Esophagus muscularis mucosa (tissue), 4 donors: Measurements from ENCODE around the gene BBX. TPM values are rescaled to one million over a fixed set of nuclear protein-coding genes. Genes with fewer than 3 reads are reported as not detected.

Experiments used
- DNase-seq: peaks from one replicate; pipeline ENCODE4 v3.0.0-alpha.2; 2017; ENCODE audit errors: extremely low spot score
- H3K27ac ChIP-seq, 4 donors: fragments of 200-600 bp; sonication (generic); replicated peaks in 1 of 4; 1 replicate in 3 of 4; 2 replicates in 1 of 4; pipeline ENCODE4 v1.5.1; 2016 to 2019; ENCODE audit warnings: mild to moderate bottlenecking in 1 of 4
- H3K27me3 ChIP-seq, 4 donors: fragments of 200-600 bp; sonication (generic); one replicate each; pipeline versions ENCODE4 v1.5.1 to v1.6.0; 2016 to 2019
- H3K36me3 ChIP-seq, 4 donors: fragments of 200-600 bp; sonication (generic); one replicate each; pipeline ENCODE4 v1.5.1; 2016 to 2019
- H3K4me1 ChIP-seq, 4 donors: fragments of 200-600 bp; sonication (generic); one replicate each; pipeline ENCODE4 v1.5.1; 2016 to 2019
- H3K4me3 ChIP-seq, 4 donors: fragments of 200-600 bp; sonication (generic); 1 replicate in 2 of 4; 2 replicates in 2 of 4; pipeline ENCODE4 v1.5.1; 2016 to 2019; ENCODE audit warnings: mild to moderate bottlenecking in 4 of 4, moderate library complexity in 1 of 4
- H3K9me3 ChIP-seq, 4 donors: fragments of 200-600 bp; sonication (generic); 1 replicate in 3 of 4; 2 replicates in 1 of 4; pipeline ENCODE4 v1.5.1; 2016 to 2019
- EP300 ChIP-seq: sonication (generic); formaldehyde crosslinking; IDR thresholded peaks from one replicate; pipeline ENCODE4 v1.6.1; 2017; ENCODE audit warnings: antibody characterized with exemption
- POLR2A ChIP-seq: fragments of 450-650 bp; IDR thresholded peaks from one replicate; pipeline ENCODE4 v1.6.1; 2017; ENCODE audit warnings: antibody characterized with exemption, moderate library complexity, mild to moderate bottlenecking, low read depth
- POLR2AphosphoS5 ChIP-seq, 2 donors: sonication (generic); formaldehyde crosslinking; IDR thresholded peaks; one replicate each; pipeline ENCODE4 v1.6.1; 2017; ENCODE audit warnings: antibody characterized with exemption in 2 of 2
- WGBS: methylation state at CpG from one replicate; pipeline ENCODE4 v1.1.5; 2018; 5-methylcytosine and 5-hydroxymethylcytosine counted together
- intact Hi-C: fragments of 100-400 bp; cut with DNase I; formaldehyde crosslinking; loops from one replicate; pipeline ENCODE4 v1.15.1; 2023
- total RNA-seq, 4 donors: library from RNA; depleted of rRNA; stranded (reverse); fragments of >200 nt; gene quantifications; one replicate each; pipeline versions ENCODE4 v1.1.0 to v1.2.1, GENCODE V29; 2016
- TF ChIP-seq, protein P1 (sequence below), 3 experiments: fragments of 200-600 bp in 2 of 3; fragments of 450-650 bp in 1 of 3; sonication (generic) in 2 of 3; IDR thresholded peaks; one replicate each; pipeline ENCODE4 v1.5.1; 2017 to 2019; ENCODE audit warnings: antibody characterized with exemption in 3 of 3, mild to moderate bottlenecking in 2 of 3, moderate library complexity in 1 of 3

Gene BBX
- total RNA-seq, 4 donors from 2014 or later, result 49.2 to 78.9 (median 77.9) TPM

DNA sequence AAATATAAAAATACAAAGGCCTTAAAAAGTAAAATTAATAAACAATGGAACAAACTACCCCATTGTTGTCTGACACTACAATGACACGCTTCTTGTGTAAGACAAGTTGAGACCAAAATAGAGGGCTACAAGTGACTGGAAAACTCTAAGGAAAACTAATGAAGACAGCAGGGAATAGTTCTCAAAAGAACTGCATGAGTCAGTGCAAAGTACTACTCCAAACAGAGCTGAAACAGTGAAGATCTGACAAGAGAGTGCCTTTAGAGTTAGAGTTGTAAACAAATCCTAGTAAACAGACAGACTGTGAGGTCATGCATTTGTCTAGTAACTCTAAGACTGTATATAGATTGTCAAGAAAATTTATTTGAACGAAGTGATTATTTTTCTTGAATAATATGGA, 233.9 kb downstream of the BBX start:
- H3K9me3 ChIP-seq, result no peaks in the 10 kb centered on the region
- intact Hi-C loops, result no loop called here
- 79% methylated on average over 2 of the region's 2 CpGs for WGBS
- TF ChIP-seq, protein P1, sequence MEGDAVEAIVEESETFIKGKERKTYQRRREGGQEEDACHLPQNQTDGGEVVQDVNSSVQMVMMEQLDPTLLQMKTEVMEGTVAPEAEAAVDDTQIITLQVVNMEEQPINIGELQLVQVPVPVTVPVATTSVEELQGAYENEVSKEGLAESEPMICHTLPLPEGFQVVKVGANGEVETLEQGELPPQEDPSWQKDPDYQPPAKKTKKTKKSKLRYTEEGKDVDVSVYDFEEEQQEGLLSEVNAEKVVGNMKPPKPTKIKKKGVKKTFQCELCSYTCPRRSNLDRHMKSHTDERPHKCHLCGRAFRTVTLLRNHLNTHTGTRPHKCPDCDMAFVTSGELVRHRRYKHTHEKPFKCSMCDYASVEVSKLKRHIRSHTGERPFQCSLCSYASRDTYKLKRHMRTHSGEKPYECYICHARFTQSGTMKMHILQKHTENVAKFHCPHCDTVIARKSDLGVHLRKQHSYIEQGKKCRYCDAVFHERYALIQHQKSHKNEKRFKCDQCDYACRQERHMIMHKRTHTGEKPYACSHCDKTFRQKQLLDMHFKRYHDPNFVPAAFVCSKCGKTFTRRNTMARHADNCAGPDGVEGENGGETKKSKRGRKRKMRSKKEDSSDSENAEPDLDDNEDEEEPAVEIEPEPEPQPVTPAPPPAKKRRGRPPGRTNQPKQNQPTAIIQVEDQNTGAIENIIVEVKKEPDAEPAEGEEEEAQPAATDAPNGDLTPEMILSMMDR (IDR thresholded peaks at IDR 0.05), result no peak
- TF ChIP-seq EP300 (no peak), POLR2A (no peak), POLR2AphosphoS5 (IDR thresholded peaks at IDR 0.05) (no peak)
- no peak for DNase-seq
- H3K27me3 ChIP-seq, result no peaks in the 10 kb centered on the region
- H3K27ac ChIP-seq, result no peak overlapping the region
- no peak overlapping the region for H3K4me3 ChIP-seq
- peaks cover 0 to 9% (median 2%) of the 10 kb centered on the region in 4 donors for H3K4me1 ChIP-seq
- peaks cover 0 to 19% (median 2%) of the 10 kb centered on the region in 4 donors for H3K36me3 ChIP-seq

DNA sequence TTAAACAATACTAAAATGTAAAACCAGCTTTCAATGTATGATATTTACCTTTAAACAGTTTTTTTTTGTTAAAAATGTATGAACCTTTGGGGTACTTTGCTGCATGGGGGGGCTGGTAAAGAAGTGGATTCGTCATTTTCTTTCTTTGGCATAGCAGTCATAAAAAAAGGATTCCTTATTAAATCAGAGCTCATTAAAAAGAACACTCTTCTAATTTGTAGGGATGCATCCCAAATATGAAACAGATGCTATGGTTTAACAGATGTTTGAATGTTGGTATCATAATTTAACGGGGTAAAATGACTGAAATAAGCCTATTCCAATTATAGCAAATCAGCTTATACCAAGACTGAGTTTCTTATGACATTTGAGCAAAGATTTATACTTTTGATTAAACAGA, 234.4 kb downstream of the BBX start:
- no peak overlapping the region for H3K4me3 ChIP-seq
- peaks cover 0 to 9% (median 2%) of the 10 kb centered on the region in 4 donors for H3K4me1 ChIP-seq
- H3K27me3 ChIP-seq, result no peaks in the 10 kb centered on the region
- no peak overlapping the region for H3K27ac ChIP-seq
- TF ChIP-seq EP300 (no peak), POLR2AphosphoS5 (IDR thresholded peaks at IDR 0.05) (no peak), POLR2A (no peak)
- TF ChIP-seq, protein P1 (IDR thresholded peaks at IDR 0.05), result no peak
- peaks cover 0 to 19% (median 2%) of the 10 kb centered on the region in 4 donors for H3K36me3 ChIP-seq
- H3K9me3 ChIP-seq, result no peaks in the 10 kb centered on the region
- DNase-seq, result no peak
- intact Hi-C loops, result no loop called here
- WGBS, result 85% methylated on average over 2 of the region's 2 CpGs

GRCh38 chr3:107760144-107760543, 237.4 kb downstream of the BBX start:
- Histone ChIP-seq H3K27me3 (no peaks in the 10 kb centered on the region), H3K9me3 (no peaks in the 10 kb centered on the region), H3K36me3 (peaks cover 0 to 19% (median 2%) of the 10 kb centered on the region in 4 donors), H3K27ac (no peak overlapping the region), H3K4me3 (no peak overlapping the region), H3K4me1 (peaks cover 0 to 9% (median 2%) of the 10 kb centered on the region in 4 donors)
- DNase-seq, result no peak
- no peak for TF ChIP-seq EP300
- TF ChIP-seq POLR2A, result no peak
- TF ChIP-seq, protein P1 (IDR thresholded peaks at IDR 0.05), result no peak
- intact Hi-C loops, result no loop called here

DNA sequence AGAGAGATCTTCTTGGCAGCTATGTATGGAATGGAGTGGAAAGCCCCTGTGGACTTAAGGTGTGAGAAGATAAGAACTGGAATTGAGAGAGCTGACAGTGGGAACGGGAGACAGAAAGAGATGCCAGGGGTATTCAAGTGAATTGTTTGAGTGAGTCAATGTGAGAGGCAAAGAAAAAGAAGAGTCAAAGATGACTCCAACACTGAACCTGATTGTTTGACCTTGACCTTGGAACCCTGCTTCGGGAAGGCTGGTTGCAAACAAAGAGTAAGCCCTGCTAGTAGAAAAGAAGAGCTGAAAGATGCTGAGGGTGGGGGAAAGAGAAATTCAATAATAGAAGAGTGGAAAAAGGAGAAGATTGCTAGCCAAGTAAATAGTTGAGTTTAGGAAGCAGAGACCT, 238.6 kb downstream of the BBX start:
- WGBS, result 73% methylated on average over 2 of the region's 2 CpGs

More for the DNA sequence above, 238.6 kb downstream of the BBX start:
- Histone ChIP-seq H3K4me3 (no peak overlapping the region), H3K4me1 (peaks cover 0 to 9% (median 2%) of the 10 kb centered on the region in 4 donors), H3K27me3 (no peaks in the 10 kb centered on the region), H3K36me3 (peaks cover 0 to 12% (median 0%) of the 10 kb centered on the region in 4 donors), H3K9me3 (no peaks in the 10 kb centered on the region), H3K27ac (no peak overlapping the region)
- no peak for DNase-seq
- intact Hi-C loops, result no loop called here
- TF ChIP-seq, protein P1 (IDR thresholded peaks at IDR 0.05), result no peak
- TF ChIP-seq EP300 (no peak), POLR2A (no peak), POLR2AphosphoS5 (IDR thresholded peaks at IDR 0.05) (no peak)
